HG02763 (cell line): ENCODE data around the gene HUNK.
"Not testable (repeated sequence)": the region's sequence is repeated elsewhere in the genome, so short reads cannot be mapped to it uniquely, and the experiment has no call there.

Experiments used
- ATAC-seq: cut with Tn5 transposase; IDR thresholded peaks from one replicate; pipeline ENCODE4 v1.9.1; 2021; ENCODE audit warnings: mild to moderate bottlenecking, moderate library complexity; ENCODE audit not compliant: unreplicated experiment

HUNK gene

DNA sequence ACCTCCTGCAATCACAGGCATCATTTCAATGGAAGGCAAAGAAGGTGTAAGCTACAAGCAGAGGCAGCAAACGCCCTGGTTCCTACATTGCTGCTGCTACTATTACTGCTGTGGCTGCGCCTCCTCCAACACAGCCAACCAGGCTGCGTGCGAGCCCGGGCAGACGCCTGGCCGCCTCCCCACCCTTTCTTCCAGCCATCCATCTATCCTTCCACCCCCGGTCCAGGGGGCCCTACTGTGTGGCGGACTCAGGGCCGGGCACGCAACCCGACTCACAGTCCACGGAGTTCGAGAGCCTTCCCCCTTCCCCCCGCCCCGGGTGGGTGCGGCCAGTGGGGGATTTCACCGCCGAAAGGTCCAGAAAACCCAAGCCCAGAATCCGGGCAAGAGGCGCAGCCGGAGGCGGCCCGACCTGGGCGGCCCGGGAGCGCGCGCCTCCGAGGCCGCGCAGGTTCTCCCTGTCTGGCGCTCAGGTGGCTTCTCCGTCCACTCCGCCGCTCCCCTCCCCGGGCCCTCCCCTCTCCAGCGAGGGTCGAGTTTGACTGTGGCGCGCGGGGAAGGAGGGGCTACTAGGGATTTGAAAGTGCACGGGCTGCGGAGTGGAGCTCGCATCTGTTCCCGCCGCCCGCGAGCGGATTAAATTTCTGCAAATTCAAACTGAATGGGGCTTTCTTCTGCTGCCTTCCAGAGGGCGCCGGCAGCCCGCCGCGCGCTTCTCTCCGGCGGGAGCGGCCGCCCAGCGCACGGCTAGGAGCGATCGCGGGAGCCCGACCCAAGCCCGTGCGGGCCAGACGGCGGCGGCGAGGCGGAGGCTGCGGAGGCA is at the start of gene HUNK:
HUNK (plus strand) TSS at position 569 of the 823 bp plus-strand sequence. CDS start 655 bp downstream, outside the sequence.
- no peak for ATAC-seq

DNA sequence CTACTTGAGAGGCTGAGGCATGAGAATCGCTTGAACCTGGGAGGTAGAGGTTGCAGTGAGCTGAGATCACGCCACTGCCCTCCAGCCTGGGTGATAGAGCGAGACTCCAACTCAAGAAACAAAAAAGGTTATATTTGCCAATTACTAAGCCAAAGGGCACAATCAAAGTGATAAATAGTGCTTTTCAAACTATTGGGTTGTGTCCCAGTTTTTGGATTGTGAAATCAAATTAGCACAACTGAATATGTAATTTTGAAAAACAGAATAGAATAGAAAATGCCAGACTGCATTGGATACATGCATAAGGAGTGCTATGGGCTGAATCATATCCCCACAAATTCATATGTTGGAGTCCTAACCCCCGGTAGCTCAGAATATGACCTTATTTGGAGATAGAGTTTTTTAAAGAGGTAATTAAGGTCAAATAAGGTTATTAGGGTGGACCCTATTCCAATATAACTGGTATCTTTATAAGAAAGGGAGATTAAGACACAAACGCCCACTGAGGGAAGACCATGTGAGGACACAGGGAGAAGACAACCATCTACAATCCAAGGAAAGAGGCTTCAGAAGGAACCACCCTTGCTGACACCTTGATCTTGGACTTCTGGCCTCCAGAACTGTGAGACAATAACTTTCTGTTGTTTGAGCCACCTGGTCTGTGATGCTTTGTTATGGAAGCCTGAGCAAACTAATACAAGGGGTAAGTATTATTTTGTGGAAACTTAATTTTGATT is 42.9 kb upstream of the HUNK start:
- ATAC-seq = no peak

DNA sequence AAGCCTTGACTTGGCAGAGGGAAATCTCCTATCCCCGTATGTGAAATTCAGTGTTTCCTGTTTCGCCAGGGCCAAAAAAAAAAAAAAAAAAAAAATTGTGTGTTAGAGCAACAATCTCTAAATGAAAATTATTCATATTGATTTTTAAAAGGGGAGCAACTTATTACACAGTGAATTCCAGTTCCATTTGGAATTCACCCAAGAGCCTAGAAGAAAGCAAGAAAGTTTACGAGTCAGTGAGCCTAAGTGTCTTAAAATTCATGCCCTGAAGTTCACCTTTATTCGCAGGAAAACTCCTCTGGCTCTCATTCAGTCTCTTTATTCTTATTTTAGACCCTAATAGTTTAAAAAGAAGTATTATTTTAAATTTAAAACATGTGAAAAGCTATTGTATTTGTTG is 42.1 kb upstream of the HUNK start:
- no peak for ATAC-seq

DNA sequence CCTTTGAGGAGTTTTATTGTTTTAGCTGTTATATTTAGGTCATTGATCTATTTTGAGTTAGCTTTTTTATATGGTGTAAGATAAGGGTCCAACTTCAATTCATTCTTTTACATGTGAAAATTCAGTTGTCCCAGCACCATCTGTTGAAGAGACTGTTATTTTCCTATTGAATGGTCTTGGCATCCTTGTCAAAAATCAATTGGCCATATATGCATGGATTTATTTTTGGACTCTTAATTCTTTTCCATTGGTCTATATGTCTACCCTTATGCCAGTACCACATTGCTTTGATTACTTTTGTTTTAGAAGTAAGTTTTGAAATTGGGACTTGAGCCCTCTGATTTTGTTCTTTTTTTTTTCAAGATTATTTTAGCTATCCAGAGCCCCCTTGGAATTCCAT is 35.8 kb upstream of the HUNK start:
- ATAC-seq = no peak

DNA sequence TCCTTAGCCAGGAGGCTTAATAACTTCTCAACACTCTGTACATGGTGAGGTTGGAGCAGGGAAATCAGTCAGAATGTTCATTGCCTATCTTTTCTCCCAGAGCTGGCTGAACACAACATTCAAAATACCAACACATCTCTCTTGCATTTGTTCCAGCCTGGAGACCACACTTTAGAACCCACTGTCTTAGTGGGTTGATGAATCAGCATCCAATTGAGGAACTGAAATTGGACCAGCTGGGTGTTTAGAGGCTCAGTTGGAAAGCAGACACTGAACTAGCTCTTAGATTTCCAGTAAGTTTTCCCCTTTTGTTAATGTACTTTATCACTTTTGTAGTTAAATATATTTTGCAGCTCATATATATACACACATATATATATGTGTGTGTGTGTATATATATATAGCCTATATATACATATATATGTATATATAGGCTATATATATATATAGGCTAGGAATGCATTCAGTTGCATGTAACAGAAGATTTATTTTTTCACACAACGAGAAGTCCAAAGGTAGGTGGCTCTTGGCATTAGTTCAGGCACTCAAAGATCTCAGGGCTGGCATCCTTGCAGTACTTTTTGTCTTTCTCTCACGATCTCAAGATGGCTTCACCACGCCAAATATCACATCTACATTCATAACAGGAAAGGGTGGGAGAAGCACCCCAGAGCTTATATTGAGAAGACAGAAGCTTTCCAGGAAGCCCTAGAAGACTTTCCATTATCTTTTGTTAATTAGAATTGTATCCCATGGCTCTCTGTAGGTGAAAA is 35.0 kb upstream of the HUNK start:
- peak; percentile 58 for ATAC-seq

DNA sequence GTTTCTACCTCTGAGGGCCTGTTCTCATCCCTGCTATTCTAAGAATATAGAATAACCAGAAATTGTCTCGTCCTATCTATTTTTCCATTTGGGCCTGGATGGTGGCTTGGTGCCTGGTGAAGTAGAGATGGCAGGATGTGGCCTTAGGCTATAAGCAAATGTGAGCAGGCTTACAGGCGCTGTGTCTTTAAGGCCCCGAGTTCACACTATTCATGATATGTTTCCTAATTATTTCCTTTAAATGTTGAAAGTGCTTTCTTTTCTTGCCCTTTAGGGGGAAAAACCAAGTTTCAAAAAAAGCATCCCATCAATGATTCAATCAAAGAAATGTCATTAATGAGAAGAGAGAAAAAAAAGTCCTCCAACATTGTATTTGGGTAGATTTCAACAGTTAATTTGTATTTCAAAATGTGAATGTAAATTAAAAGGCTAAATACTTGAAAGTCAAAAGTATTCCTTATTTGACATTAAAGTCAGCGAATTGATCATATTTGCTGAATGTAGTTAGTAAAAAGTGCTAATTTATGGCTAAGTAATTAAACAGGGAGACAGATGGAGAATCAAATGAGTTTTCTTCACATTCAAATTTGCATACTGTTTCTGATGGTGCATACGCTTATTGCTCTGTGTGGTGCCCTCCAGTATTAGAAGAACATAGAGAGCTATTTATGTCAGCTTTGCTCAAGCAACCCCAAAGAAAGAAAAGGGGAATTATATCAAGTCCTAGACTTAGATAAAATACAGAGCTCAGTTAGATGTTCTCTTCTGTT is 34.0 kb upstream of the HUNK start:
- ATAC-seq = no peak

DNA sequence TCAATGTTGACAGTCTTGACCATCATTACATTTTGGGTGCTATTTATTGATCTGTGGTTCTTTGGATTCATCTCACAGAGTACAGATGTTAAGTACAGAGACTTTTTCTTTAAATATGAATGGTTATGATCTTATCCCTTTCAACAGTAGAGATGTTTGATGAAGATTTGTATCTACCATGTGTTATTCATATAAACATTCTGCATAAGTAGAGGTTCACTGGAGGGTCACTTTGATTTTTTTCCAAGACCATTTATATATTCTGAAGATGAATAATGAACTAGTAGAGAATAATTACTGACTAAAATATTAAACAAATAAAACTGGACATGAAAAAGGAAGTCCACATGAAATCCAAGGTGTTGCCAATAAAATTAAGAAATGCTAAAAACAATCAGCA is 28.6 kb upstream of the HUNK start:
- no peak for ATAC-seq

DNA sequence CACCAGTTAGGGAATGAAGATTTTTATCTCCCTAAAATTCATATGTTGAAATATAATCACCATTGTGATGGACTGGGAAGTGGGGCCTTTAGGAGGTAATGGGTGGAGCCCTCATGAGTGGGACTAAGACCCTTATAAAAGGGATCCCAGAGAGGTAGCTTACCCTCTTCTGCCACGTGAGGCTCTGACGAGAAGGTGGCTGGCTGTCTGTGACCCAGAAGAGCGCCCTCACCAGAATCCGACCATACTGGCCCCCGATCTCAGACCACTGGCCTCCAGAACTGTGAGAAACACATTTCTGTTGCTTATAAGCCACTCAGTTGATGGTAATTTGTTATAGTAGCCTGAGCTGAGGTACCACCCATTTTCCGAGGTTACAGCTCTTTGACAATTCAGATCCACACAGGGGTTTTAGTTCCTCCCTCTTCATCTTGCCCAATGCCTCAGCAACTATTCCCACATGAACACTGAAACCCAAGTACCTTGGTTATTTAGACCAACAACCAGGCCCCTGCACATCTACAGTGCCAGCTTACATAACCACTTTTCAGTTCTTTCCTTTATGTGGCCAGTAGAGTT is 27.6 kb upstream of the HUNK start:
- ATAC-seq = no peak

DNA sequence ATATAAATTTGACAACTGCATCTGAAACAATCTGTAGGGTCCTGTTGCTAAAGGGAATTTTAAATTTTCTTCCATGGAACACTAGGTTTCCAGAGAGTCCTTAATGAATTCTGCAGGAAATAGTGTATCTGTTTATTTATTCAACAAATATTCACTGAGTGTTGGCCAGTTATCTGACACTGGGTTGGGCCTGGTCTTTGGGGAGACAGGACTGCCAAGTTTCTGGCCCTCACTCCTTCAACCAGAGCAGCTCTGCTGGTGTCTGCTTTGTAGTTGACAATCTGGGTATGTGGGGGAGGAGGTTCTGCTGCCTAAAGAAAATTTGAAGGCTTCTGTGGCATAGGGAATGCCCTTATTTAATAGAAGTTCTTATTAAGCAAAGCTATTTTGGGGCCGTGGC is 26.1 kb upstream of the HUNK start:
- no peak for ATAC-seq

DNA sequence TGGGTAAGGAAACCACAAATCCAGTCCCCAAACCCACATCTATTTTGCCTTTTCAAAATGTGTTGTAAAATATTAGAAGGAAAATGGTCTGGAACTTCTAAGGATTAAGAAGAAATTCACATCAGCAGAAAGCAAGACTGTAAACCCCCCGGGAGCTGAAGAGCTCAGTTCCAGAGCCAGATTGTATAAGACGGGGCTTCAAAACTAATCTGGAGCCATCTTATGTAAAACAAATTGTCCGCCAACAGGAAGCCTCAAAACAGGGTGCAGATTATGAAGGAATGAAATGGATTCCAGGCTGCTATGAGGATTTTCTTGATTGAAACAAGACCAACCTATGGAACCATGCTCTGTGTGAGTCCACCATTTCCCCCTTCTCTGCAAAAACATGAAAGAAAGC is 25.1 kb upstream of the HUNK start:
- ATAC-seq = no peak

DNA sequence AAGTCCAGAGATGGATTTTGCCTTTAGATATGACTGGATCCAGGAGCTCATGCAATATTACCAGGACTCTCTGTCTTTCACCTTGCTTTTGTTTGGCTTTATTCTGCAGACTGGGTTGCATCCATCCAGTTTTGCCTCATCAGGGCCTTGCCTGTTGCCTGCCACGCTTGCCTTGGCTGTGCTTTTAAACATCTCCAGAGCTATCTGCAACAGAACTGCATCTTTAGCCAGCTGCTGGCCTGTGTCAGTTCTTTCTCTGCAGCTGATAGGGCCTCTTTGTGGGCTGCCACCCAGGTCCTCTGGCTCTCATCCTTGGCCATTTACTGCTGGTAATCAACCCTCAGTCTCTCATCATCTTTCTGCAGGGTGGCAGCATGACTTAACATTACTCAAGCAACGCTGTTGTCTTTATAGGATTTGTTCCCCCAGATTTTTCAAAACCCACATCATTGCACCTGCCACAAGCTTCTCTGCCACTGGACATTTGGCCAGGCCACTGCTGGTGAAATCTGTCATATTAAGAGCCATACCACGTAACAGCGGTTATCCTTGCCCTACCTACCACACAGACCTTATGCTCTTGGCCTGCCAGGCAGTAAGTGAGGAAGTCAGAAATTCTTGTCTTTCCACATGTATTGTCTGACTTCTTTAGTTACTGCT is 24.4 kb upstream of the HUNK start:
- ATAC-seq = no peak

DNA sequence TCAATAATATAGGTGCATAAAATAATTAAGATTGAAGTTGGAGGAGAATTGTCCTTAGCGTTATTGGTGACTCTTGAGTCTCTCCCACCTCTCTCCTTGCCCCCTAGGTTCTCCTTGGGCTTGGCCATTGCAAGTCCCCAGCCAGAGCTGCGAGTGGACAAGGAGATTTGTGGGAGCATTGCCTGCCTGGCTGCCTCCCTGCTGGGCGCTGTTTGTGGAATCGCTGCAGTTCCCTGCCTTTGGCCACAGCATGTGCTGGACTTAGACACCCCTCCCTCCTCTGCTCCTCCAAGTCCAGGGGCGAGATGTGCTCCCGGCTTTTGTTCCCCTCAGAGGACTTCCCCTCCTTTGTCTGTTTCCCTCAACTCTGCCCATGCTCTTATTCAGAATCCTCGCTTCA is 21.9 kb upstream of the HUNK start:
- no peak for ATAC-seq

DNA sequence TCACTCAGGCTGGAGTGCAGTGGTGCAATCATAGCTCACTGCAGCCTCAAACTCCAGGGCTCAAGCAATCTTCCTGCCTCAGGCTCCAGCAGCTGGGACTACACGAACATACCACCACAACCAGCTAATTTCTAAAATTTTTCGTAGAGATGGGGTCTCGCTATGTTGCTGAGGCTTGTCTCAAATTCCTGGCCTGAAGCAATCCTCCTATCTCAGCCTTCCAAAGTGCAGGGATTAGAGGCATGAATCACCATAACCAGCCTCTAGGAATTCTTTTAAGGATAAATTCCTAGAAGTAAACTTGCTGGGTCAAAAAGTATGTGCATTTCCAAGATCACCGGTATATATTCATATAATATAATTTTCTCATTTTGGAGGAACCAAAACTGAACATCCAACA is 17.6 kb upstream of the HUNK start:
- no peak for ATAC-seq

DNA sequence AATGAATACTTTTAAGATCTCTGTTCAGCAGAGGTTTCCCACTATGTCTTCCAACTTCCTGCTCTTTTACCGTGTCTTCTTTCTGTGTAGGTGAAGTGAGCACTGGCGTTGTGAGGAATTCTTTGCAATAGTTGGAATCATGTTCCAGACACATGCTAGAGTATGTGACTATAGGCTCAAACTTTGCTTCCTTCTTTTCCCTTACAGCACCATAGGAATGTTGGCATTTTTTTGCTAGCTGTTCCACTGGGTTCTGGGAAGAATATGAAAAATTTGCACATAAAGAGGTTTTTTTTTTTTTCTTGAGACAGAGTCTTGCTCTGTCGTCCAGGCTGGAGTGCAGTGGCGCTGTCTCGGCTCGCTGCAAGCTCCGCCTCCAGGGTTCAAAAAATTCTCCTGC is 15.7 kb upstream of the HUNK start:
- ATAC-seq = no peak

DNA sequence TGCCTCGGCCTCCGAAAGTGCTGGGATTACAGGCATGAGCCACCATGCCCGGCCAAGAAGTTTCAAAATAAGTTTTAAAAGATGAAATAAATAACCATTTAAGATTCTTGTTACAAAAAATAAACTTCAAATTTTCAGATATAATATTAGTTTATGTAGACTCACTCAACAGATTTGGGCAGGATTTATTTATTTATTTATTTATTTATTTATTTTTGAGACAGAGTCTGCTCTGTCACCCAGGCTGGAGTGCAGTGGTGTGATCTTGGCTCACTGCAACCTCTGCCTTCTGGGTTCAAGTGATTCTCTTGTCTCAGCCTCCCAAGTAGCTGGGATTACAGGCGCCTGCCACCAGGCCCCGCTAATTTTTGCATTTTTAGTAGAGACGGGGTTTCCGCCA is 15.2 kb upstream of the HUNK start:
- ATAC-seq = not testable (repeated sequence)

DNA sequence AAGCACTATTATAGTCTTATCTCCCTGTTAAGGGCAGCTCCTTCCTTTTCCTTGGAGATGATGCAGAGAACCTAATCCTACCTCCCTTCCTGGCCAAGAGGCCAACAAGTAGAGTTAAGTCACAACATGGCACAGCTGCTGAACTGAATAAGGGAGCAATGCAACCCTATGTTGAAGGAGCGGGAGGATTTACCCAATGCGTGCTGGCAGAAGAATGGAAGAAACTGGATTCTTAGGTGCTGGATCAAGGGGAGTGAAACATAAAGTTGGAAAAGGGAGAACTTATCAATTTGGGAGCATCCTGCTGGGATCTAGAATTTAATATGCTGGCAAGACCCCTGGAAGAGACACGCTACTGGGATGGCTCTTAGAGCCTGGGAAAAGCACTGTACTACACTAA is 12.0 kb upstream of the HUNK start:
- ATAC-seq = no peak

DNA sequence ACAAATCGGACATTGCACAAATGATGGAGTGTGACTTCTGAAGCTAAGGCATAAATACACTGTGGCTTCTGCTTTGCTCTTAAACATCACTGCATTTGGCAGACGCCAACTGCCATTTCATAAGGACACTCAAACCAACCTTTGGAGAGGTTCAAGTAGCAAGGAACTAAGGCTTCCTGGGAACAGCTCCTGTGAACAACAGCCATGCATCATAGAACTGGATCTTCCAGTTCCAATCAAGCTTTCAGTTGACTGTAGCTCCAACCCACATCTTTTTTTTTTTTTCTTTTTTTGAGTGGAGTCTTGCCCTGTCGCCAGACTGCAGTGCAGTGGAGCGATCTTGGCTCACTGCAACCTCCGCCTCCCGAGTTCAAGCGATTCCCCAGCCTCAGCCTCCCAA is 10.7 kb upstream of the HUNK start:
- no peak for ATAC-seq

DNA sequence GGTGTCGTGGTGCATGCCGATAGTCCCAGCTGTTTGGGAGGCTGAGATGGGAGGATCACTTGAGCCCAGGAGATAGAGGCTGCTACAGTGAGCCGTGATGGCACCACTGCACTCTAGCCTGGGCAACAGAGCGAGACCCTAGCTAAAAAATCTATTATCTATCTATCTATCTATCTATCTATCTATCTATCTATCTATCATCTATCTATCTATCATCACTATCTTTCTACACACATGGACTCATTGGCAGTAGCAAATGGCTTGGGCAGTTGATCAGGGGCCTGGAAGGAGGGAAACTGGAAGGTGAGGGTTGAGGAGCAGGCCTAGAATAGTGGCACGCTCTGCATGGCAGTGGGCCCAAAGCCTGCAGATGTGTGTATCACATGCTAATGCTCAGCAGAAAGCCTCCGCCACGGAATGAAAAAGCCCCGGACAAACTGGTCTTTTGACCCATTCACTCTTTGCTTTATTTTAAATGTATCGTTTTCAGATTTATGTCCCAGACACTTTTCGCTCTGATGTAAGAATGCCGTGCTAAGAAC is 7.3 kb upstream of the HUNK start:
- ATAC-seq = no peak

DNA sequence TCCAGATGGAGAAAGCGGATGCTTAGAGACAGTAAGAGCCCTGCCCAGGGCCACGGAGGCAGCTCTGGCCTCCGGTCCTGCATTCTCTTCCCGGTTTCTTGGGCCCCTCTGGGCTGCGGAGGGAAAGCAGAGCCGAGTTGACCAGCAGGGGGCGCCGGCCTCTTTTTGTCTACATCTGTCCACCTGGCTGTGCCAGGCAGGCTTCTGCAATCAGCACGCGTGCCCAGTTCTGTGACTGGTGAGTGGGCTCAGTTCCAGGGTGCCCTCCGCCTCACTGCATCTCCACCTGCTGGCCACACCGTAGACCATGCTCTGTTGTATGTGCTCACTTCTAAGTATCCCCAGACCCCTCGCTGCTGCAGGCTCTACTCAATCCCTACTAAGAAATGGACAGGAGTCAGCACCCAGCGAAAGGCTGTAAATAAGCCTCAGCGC is 6.7 kb upstream of the HUNK start:
- ATAC-seq = no peak

DNA sequence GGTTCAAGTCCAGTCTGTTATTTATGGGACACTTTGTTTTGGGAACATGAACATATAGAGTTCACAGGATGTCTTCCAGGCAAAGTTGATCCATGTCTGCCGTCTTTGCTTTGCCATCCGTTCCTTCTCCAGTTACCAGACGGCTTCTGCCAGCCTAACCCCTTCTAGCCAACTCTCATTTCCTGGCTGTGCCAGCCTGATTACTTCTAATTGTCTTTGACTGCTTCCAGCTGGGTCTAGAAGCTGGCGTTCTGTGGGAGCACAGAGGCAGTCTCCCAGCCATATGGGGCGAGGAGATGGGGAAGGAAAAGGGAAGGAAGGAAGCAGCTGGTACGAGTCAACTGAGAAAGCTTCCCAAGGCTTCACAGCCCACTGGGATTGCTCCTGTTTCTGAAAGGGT is 3.1 kb upstream of the HUNK start:
- no peak for ATAC-seq
